GM19023 (cell line): ENCODE results near the gene COPA.
"Not testable (repeated sequence)": the region's sequence is repeated elsewhere in the genome, so short reads cannot be mapped to it uniquely, and the experiment has no call there.

ENCODE experiments used
- ATAC-seq: cut with Tn5 transposase; IDR thresholded peaks from one replicate; pipeline ENCODE4 v1.9.1; 2021; ENCODE audit warnings: mild to moderate bottlenecking, moderate library complexity; ENCODE audit not compliant: unreplicated experiment

The COPA gene

GRCh38 chr1:160342953-160343869, at the start of gene COPA, which contains the start of gene NCSTN:
COPA (minus strand) TSS chr1:160343250; CDS start chr1:160343170, 80 bp downstream.
NCSTN (plus strand) TSS chr1:160343383; CDS start chr1:160343397, 14 bp downstream.
- ATAC-seq, result peak; percentile 92

DNA sequence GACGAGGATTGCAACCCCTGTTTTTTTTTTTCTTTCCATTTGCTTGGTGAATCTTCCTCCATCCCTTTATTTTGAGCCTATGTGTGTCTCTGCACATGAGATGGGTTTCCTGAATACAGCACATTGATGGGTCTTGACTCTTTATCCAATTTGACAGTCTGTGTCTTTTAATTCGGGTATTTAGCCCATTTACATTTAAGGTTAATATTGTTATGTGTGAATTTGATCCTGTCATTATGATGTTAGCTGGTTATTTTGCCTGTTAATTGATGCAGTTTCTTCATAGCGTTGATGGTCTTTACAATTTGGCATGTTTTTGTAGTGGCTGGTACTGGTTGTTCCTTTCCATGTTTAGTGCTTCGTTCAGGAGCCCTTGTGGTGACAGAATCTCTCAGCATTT, 45.4 kb upstream of the COPA start:
- ATAC-seq, result not testable (repeated sequence)

DNA sequence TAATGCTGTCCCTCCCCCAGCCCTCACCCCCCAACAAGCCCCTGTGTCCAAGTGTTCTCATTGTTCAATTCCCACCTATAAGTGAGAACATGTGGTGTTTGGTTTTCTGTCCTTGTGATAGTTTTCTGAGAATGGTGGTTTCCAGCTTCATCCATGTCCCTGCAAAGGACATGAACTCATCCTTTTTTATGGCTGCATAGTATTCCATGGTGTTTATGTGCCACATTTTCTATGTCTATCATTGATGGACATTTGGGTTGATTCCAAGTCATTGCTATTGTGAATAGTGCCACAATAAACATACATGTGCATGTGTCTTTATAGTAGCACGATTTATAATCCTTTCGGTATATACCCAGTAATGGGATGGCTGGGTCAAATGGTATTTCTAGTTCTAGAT, 41.8 kb upstream of the COPA start:
- ATAC-seq, result not testable (repeated sequence)

DNA sequence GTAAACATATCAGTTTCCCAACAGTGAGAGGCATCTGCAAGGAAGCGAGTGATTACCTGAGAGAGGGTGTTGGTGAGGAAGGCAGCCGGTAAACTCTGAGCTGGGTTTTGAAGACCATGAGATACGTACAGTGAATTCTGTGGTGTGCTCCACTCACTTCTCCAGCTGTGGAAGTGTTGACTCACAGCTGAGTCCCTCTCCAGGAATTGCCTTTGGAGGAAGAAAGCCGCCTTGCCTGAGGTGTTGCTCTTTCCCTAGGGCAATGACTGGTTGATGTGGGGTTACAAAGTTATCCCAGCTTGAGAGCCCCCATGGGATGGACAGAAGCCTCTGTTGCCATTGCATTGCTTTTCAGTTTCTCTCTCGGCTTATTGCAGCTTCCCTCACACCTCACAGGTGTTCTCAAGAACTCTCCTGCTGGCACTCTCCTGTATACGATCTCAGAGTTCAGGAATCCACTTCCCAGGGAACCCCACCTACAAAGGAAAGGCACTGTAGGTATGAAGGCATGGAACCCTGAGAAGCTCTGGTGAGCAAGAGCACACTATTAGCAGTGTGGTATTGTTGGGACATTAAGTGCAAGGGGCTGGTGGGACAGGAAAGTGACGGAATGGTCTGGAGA, 34.6 kb upstream of the COPA start:
- no peak for ATAC-seq

GRCh38 chr1:160376525-160377131, 33.6 kb upstream of the COPA start:
- no peak for ATAC-seq

DNA sequence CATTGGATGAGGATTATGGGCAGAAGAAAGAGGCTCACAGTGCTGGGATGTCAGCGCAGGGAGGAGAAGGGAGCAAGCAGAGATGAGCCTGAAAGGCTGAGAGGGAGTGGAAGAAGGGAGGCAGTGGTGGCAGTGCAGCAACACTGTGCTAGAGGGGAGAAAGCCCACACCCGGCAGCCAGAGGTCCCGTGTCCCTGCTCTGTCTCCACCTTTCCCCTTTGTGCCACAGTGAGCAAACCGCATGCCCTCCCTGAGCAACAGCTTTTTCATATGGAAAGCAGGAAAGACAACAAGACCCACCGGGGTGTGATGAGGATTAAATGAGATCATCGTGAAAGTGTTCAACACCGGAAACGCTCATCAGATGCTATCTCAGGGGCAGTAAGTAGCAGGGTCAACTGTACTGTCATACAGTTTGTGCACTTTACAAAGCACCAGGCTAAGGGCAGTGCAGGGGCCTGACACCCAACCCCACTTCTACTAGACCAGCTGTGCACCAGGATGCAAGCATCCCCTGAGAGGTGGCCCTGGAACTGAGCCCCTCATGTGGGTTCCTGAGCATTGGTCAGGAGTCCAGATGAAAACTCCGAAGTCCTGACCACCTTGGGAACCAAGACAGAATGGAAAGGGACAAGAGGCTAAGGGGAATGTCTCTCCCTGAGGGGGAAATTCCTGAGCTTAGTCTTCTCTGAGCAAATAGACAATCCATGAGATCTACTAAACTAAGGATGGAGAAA, 32.9 kb upstream of the COPA start:
- no peak for ATAC-seq

GRCh38 chr1:160374306-160375110, 31.5 kb upstream of the COPA start:
- ATAC-seq, result no peak

DNA sequence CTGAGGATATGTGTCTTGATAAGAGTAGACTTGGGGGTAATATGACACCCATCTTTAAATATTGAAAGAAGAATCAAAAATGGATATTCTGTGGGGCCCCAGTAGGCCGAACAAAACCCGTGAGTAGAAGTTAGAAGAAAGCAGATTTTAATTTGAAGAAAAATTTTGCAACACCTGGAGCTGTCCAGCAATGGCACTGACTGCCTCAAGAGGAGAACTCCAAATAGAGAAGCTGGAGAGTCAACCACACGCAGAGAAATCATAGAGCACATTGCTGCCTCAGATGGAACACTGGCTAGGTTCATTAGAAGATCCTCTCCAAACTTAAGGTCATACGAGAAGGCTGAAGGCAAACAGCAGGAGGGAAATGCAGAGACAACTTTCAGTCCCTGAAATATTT, 30.6 kb upstream of the COPA start:
- ATAC-seq, result no peak

GRCh38 chr1:160371756-160372155, 28.7 kb upstream of the COPA start:
- no peak for ATAC-seq

DNA sequence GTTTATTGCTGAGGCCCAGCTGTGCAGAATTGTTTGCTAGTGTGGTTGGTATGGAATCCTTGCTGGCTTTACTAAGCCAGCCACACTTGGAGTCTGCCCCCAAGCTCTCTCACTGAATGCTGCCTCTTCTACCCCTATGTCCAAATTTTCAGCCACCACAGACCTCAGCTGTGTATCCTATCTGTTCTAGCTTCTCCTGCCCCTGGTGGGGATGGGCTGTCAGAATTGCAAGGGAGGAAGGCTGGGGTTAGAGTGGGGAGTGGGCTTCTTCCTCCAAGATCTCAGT, 28.2 kb upstream of the COPA start:
- no peak for ATAC-seq

- ATAC-seq, result no peak
These were observed 27.7 kb upstream of the COPA start for GRCh38 chr1:160370561-160371345.

DNA sequence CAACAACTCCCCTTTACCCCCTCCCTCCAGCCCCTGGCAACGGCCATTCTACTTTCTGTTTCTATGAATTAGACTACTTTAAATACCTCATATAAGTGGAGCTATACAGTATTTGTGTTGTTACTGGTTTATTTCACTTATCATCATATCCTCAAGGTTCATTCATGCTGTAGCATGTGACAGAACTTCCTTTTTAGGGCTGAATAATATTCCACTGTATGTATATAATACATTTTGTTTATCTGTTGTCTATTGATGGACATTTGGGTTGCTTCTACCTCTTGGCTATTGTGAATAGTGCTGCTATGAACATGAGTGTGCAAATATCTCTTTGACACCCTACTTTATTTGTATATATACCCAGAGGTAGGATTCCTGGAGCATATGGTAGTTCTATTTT, 26.0 kb upstream of the COPA start:
- ATAC-seq, result no peak

DNA sequence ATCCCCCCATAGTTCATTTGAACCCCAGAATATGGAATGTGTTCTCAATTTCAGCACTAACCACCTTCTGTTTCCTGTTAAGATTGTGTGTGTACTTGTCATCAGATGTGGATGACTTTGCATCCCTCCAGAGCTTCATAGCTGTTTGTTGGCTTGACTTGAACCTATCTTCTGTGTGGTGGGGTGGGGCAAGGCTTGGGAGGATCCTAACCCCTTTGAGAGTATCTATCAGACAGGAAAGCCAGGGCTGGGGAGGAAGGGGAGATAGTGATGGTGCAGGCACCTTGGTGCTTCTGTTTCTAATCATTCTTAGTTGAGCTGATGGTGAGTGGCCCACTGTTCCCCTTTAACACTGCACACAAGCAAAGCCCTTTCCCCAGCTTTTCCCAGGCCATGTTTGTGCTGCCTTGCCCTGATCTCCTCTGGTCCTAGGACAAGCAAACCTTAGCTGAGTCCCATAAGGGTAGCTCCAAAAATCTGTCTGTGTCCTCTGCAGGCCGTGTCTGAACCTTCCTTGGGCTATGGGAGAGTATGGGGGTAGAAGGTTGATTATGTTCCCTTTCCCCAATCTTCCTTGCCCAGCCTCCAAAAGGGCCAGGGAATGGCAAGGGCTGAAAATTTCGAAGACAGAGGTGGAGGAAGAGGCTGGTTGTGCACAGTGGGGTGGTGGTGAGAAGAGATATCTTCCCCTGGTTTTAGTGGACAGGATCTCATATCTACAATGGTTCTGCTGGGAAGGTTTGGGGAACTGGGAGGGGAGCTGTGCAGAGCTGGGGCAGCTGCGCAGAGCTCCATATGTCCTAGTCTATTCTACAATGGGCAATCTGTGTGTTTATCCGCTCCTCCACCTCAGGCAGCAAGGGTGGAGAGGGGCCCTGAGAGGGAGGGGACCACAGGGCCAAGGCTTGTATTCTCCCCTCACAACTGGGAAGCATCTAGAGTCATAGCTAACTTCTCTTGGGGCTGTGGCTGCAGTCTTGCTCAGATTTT, 25.2 kb upstream of the COPA start:
- ATAC-seq, result no peak

DNA sequence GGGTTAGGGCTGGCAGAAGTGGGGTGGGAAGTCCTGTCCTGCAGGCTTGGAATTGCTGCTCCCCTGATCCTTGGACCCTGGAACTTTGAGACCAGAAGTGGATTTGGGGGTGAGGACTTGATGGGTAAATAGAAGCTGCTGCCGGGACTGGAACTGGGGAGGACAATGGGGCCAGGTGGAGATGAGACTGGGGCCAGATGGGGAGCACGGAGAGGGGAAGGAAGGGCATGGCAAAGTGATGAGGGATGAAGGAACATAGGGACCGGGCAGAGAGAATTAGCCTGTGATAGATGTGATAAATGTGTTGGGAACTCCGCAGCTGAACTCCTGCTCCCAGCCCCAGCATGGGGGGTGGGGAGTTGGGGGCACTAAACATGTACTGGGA, 24.5 kb upstream of the COPA start:
- no peak for ATAC-seq

GRCh38 chr1:160366731-160367515, 23.9 kb upstream of the COPA start, which contains the start of gene NHLH1:
NHLH1 (plus strand) TSS chr1:160367071; CDS start chr1:160370732, 3,661 bp downstream.
- no peak for ATAC-seq

- no peak for ATAC-seq
These were observed 22.3 kb upstream of the COPA start for GRCh38 chr1:160365325-160365724.

DNA sequence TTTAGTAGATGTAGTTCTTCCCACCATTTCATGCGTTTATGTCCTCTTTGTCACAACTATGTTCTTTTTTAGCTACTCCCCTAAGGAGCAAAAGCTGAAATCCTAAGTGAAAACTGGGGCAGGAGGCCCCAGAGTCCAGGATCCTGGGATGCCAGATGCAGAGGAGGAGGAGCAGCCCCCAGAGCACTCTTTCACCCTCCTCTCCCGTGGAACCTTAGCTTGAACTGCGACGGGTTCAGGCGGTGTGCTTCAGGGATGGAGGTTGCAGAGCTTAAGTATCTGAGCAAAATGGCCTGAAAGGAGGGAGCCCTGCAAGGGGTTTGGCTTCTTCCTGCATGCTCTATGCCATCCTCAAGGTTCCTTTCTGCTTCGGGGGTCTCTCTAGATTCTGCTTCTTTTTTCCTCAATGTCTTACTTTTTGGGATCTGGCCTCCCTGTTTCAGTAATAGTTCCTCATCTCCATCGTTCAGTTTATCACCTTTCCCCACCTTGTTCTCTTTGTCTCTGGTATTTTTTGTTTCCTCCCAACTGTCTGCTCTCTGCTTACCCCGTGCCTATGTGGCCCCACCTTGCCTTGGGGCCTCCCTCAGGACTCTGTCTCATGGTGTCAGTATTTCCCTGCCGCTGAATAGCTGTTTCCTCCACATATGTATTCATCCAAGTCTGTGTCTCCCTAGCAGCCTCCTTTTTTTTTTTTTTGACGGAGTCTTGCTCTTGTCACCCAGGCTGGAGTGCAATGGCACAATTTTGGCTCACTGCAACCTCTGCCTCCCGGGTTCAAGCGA, 21.1 kb upstream of the COPA start:
- no peak for ATAC-seq
